Islet precursor cell (in vitro differentiated cells): ENCODE measurements around the gene INPP5F.
"Not testable (repeated sequence)": the region's sequence is repeated elsewhere in the genome, so short reads cannot be mapped to it uniquely, and the experiment has no call there.

ENCODE experiments used
- DNase-seq: peaks from one replicate; pipeline ENCODE4 v3.0.0-alpha.2; 2018

The INPP5F gene

DNA sequence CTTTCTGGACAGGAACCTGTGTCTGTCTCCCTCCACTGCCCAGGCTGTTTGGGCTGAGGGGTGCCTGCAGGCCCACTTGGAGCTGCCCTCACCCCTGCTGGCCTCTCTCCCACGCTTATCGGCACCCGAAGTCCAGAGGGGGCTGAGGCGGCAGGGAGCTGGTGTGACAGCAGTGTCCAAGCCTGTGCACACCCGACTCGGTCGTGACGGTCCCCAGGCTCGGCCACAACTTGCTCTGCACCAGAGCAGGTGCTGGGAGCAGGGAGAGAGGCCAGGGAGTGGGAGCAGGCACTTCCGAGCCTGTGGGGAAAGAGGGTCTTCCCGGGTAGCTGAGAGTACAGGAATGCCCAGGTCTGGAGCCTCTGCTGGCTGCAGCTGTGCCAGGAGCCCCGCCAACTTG is 23.0 kb downstream of the INPP5F start:
- no peak for DNase-seq

DNA sequence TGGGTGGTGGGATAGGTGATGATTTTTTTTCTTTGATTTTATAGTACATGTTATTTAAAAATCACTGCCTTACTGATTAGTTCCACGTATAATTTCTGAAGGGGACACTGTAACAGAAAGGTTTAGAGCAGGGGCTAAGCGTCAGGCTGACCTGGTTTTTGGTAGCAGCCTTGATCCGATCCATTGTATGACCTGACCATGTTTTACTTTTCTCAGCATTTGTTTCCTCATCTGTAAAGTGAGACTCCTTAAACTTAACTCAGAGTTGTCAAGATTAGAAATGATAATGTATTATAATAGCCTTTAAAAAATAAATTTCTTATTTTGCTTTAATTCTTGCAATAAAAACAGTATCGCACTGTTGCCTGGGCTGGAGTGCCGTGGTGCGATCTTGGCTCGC is 23.6 kb downstream of the INPP5F start:
- DNase-seq: no peak

GRCh38 chr10:119750391-119751230 is 24.8 kb downstream of the INPP5F start:
- DNase-seq: peak; percentile 87

- no peak for DNase-seq
Measured at GRCh38 chr10:119753309-119753708, 27.5 kb downstream of the INPP5F start.

GRCh38 chr10:119754085-119754484 is 28.2 kb downstream of the INPP5F start:
- DNase-seq: no peak

GRCh38 chr10:119754936-119755335 is 29.1 kb downstream of the INPP5F start:
- DNase-seq: no peak

GRCh38 chr10:119755446-119755845 is 29.6 kb downstream of the INPP5F start:
- DNase-seq: no peak

DNA sequence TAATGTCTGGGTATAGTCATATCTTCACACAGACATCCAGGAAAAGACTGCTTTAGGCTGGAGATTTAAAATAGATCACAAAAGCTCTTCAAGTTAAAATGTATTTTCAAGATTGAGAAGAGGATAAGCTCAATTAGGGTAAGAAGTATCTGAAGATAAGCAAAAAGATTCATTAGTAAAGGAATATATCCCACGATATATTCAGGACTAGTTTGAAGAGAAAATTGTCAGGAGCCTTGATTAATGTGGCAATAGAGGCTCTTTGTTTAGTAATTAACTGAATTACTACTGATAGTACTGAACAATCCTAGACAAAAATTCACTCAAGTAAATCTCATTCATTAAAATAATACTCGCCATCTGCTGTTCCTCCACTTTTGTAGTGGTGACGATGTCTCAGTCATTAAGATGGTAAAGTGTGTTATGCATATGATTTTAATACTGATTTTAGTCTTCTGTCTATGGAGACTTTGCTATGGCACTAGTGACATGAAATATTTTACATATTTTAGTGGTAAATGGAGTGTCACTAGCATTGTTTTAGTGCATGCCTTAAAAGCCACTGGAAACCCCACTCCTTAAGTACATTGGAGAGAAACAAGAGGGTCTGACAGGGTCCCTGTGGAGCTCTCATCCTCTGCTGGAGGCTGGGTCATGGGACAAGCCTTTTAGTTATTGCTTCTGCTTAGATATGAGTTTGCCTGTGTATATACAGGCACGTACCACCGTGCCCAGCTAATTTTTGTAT is 32.8 kb downstream of the INPP5F start:
- no peak for DNase-seq

DNA sequence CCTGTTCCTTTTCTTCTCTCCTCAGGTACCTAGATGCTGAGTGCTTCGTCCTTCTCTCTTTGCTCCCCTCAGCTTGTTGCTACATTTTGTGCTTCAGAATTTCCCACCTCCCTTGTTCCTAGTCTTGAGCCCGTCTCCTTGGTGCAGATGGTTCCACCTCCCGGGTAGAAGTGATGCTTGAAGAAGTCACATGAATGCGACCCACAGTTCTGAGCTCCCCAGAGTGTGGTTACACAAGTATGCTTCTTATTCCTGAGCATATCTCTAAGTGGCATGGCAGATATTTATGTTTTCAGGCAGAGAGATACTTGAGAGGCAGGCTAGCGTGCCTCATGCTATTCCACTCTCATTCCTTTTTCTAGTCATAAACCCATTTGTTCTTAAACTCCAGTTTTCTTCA is 34.0 kb downstream of the INPP5F start:
- no peak for DNase-seq

DNA sequence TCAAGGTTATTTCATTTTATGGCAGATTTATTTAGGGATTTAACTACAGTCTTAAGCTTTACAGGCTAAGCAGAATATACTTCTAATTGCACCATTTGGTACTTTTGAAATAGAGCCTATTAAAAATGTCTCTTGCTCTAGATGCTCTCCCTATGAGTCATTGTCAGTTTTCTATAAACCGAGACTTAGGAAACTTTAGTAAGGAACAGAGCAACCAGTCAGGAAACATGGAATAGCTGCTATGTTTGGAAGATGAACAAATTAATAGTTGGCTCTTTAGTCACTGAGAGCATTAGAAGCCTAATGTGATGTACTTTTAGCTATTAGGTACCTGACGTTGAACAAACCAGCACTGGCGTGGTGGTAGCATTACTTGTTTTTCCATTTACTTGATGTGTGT is 35.3 kb downstream of the INPP5F start:
- DNase-seq: no peak

DNA sequence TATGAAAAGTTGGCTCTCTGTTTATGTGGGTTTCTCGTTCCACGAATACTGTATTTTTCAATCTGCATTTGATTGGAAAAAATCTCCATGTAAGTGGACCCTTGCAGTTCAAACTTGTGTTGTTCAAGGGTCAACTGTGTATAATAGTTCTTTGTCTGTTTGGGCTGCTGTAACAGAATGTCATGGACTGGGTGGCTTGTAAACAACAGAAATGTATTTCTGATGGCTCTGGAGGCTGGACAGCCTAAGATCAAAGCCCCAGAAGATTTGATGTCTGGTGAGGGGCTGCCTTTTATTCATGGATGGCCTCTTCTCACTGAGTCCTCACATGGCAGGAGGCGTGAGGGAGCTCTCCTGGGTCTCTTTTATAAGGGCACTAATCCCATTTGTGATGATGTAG is 36.2 kb downstream of the INPP5F start:
- DNase-seq: no peak

DNA sequence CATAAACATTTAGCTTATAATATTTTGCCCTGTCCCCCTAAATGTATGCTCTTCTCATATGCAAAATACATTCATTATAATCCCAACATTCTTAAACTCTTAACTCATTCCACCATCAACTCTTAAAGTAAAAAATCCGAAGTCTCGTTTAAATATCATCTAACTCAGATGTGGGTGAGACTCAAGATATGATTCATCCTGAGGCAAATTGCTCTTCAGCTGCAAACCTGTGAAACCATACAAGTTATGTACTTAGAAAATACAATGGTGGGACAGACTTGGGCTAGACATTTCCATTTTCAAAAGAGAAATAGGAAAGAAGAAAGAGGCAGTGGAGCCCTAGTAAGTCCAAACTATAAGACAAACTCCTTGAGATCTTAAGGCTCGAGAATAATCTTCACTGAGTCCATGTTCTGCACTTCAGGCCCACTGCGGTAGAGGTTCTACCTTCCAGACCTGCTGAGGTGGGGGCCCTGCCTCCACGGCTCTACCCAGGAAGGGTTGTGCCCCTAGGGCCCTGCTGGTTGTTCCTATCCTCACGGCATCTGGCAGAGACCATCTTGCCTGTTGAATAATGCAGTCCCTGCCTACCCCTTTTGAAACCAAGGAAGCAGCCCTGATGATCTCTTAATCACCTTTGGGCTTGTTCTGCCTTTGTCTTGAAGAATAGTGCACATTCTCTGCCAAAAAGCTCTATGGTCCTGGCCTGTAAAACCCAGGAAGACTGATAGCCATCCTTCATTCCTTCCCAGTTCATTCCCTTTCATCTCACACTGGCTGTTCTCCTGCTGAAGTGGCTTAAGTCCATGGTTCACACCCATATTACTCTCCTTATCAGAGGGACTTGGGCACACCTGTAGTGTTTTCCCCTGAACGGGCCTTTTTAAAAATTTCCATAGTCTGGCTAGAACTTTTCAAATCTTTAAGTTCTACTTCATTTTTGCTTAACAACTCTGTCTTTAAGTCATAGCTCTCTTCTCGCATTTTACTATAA is 37.3 kb downstream of the INPP5F start:
- DNase-seq: peak; percentile 58

GRCh38 chr10:119768455-119769094 is 42.7 kb downstream of the INPP5F start:
- no peak for DNase-seq

DNA sequence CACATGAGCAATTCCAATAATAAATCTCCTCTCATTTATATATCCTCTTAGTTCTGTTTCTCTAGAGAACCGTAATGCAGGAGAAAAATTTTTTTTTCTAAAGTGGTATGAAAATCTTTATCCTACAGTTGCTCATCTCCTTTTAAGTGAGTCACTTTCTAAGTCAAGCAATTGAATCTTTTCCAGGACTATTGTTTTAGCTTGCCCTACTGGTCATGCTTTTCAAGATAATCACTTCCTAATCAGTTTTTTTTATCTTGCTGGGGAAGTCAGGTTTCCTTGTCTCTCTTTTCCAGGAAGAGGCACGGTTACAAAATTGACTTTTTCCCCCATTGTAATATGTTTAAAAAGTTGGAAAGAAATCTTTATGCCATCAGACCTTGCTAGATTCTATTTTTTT is 44.0 kb downstream of the INPP5F start:
- DNase-seq: no peak

DNA sequence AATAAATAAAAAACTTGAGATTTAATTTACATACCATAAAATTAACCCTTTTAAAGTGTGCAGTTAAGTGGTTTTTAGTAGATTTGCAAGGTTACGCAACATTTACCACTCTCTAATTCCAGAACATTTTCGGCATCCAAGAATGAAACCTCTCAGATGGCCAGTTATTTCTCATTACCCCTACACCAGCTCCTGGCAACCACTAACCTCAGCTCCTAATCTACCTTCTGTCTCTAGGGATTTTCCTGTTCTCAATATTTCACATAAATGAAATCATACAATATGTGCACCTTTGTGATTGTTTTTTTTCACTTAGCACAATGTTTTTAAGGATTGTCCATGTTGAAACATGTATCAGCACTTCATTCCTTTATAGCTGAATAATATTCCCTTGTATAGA is 45.1 kb downstream of the INPP5F start:
- no peak for DNase-seq

DNA sequence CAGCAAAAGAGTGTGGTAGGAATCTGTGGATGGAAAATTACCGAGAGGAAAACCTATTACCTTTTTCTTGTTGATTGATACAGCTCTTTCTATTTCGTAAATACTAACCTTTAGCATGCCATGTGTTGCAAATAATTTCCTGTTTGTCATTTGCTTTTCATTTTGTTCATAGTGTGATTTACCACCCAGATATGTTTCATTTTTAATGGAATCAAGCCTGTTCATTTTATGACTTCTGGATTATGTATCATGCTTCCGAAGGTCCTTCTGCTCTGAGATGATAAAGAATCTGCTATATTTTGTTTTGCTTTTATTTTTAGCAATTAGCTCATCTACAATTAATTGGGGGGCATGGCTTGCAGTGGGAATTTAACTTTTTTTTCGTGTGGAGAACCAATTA is 46.5 kb downstream of the INPP5F start:
- DNase-seq: no peak

DNA sequence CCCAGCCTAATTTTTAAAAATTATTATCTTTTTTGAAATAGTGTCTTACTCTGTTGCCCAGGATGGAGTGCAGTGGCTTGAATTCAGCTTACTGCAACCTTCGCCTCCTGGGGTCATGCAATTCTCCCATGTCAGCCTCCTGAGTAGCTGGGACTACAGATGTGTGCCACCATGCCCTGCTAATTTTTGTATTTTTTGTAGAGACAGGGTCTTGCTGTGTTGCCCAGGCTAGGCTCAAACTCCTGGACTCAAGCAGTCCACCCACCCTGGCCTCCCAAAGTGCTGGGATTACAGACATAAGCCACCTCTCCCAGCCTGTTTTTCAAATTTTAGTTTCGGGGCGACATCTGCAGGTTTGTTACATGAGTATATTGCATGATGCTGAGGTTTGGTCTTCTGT is 47.2 kb downstream of the INPP5F start:
- DNase-seq: not testable (repeated sequence)

- DNase-seq: no peak
Measured at GRCh38 chr10:119775529-119775928, 49.7 kb downstream of the INPP5F start.

- no peak for DNase-seq
Measured at GRCh38 chr10:119776536-119776935, 50.7 kb downstream of the INPP5F start.

DNA sequence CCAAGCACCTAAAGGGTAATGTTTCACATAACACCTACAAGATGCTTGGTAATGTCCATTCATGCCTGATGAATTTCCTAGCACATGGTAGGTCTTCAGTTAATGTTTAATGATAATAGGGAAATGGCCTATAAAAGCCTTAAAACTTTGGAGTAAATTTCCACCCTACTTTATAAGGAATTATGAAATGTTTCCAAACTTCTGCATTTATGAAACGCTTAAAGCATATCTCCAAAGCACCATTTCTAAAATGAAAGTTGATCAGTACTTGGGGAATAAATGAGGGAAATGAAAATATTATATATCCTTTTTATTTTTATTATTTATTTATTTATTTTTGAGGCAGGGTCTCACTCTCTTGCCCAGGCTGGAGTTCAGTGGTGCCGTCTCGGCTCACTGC is 51.8 kb downstream of the INPP5F start:
- no peak for DNase-seq

DNA sequence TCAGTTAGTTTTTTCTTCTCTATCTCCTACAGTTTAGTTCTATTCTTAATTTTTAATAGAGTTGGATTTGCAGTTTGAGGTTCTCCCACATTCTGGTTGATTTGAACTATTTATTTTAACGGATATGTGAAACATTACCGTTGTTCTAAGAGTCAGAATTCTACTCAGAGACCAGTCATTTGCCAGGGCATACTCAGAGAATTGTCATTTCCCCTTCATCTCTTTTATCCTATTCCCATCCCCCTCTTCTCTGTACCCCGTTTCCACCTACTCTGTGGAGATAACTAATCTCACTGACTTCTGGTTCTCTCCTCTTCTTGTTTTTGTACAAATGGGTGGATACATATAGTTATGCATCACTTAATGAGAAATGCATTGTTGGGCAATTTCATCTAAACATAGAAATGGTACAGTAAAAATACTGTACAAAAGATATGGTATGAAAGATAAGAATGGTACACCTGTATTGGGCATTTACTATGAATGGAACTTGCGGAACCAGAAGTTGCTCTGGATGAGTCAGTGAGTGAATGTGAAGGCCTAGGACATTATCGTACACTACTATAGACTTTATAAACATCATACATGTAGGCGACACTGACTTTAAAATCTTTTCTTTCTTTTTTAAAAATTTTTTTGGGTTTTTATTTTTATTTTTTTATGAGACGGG is 53.1 kb downstream of the INPP5F start:
- DNase-seq: no peak

DNA sequence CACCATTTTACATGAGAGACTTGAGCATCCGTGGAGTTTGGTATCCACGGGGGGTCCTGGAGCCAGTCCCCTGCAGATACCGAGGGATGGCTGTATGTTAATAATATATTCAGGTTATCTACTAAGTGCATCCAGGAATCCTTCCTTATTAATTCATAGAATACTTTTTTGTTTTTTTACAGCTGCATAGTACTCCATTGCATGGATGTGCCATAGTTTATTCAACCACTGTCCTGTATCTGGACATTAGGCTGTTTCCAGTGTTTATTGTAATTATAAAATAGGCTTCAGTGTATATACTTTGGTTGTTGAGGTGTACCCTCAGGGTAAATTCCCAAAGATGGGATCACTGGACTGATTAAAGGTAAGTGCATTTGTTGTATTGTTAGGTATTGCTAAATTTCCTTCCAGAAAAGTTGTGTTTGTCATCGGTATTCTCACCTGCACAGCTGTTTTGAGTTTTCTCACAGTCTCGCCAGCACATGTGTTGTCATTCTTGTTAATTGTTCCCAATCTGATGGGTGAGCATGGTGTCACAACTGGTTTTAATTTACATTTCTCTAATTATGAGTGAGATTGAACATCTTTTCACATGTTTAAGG is 55.1 kb downstream of the INPP5F start:
- no peak for DNase-seq
